Brain microvascular endothelial cell (primary cell): ENCODE data around the gene ABCG1.

Source experiments
- DNase-seq: peaks from one replicate; pipeline ENCODE4 v3.0.0-alpha.2; 2020
- H3K27ac ChIP-seq: fragments of 250-450 bp; sonication (Bioruptor Pico); 2 replicates; pipeline ENCODE4 v1.5.1; 2020; ENCODE audit warnings: mild to moderate bottlenecking, moderate library complexity
- H3K27me3 ChIP-seq: fragments of 250-450 bp; sonication (Bioruptor Pico); replicated peaks from 2 replicates; pipeline ENCODE4 v1.5.1; 2020; ENCODE audit warnings: mild to moderate bottlenecking
- H3K36me3 ChIP-seq: fragments of 250-450 bp; sonication (Bioruptor Pico); replicated peaks from 2 replicates; pipeline ENCODE4 v1.5.1; 2020; ENCODE audit warnings: mild to moderate bottlenecking
- H3K4me3 ChIP-seq: 2 replicates; pipeline ENCODE4 v1.5.1; 2011; ENCODE audit warnings: low read depth, mild to moderate bottlenecking, control low read depth, low read length, moderate library complexity
- in situ Hi-C: cut with HindIII; loops from 2 replicates; pipeline ENCODE4 v1.10.0; 2017; ENCODE audit warnings: low sequenced_read_pairs, low pct_ligation_motif_present
- TF ChIP-seq, protein P1 (sequence below): IDR thresholded peaks from 2 replicates; pipeline ENCODE4 v1.5.1; 2011; ENCODE audit warnings: low read depth, mild to moderate bottlenecking, moderate library complexity, low read length, control low read depth, inconsistent platforms; ENCODE audit errors: missing control alignments

ABCG1 gene

DNA sequence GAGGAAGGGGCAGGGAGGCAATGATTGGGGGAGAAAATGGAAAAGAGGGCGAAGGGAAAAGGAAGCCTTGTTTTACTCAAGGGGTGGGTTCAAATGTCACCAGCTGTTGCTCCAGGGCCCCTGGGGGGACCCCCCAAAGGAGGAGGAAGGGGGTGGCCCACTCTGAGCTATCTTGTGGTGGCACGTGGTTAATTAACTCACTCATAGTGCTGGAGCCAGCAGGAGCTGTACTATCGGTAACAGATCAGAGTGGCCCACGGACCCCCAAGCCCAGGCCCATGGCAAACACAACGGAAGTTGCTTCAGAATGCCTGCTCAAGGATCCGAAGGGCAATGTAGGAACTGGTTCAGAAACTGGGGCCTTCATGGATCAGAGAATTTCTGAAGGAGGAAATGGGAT is 124.6 kb downstream of the ABCG1 start:
- no peak for DNase-seq
- Histone ChIP-seq H3K27ac (no peak overlapping the region), H3K27me3 (no peaks in the 10 kb centered on the region), H3K4me3 (no peak overlapping the region), H3K36me3 (no peaks in the 10 kb centered on the region)
- in situ Hi-C loops, result no loop called here
- TF ChIP-seq, protein P1, sequence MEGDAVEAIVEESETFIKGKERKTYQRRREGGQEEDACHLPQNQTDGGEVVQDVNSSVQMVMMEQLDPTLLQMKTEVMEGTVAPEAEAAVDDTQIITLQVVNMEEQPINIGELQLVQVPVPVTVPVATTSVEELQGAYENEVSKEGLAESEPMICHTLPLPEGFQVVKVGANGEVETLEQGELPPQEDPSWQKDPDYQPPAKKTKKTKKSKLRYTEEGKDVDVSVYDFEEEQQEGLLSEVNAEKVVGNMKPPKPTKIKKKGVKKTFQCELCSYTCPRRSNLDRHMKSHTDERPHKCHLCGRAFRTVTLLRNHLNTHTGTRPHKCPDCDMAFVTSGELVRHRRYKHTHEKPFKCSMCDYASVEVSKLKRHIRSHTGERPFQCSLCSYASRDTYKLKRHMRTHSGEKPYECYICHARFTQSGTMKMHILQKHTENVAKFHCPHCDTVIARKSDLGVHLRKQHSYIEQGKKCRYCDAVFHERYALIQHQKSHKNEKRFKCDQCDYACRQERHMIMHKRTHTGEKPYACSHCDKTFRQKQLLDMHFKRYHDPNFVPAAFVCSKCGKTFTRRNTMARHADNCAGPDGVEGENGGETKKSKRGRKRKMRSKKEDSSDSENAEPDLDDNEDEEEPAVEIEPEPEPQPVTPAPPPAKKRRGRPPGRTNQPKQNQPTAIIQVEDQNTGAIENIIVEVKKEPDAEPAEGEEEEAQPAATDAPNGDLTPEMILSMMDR, result no peak

DNA sequence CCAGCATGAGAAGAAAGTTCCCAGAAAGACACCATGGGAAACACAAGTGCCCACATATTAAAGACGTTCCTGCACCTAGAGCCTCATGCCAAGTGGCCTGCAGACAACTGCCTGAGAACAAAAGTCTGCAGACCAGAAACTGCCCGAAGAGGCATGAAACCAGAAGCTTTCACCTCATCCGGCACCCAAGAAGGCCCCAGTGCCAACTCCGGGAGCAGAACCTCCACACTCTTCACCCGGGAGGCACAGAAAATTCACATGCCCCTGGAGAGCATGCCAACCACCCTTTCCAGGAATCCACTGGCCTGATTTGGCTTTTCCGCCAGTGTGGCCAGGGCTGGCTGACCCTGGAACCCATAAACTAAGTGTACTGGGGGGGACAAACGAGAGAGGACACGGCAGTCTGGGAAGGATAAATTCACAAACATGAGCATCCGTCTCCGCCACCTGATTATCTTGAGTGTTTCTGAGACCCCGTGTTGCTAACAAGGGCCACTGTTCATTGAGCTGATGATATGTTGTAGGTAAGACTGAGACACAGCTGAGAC is 125.1 kb downstream of the ABCG1 start:
- TF ChIP-seq, protein P1, result no peak
- no peak for DNase-seq
- no peaks in the 10 kb centered on the region for H3K27me3 ChIP-seq
- no peaks in the 10 kb centered on the region for H3K36me3 ChIP-seq
- in situ Hi-C loops, result no loop called here
- no peak overlapping the region for H3K4me3 ChIP-seq
- H3K27ac ChIP-seq, result no peak overlapping the region

DNA sequence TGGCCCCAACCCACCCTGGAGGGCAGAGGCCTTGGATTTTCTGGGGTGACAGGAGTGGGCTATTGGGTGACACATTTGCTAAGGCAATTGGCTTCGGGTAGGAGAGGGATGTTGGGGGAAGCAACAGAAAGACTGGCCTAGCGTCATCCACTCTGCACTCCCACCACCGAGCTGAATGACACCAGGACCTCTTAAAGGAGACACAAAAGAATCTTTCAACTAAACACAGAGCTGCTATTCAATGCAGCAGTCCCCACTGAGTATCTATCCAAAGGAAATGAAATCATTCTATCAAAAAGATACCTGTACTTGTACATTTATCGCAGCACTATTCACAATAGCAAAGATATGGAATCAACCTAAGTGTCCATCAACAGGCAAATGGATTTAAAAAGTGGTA is 125.7 kb downstream of the ABCG1 start:
- H3K4me3 ChIP-seq, result no peak overlapping the region
- DNase-seq, result no peak
- in situ Hi-C loops, result no loop called here
- TF ChIP-seq, protein P1, result no peak
- H3K27me3 ChIP-seq, result no peaks in the 10 kb centered on the region
- H3K27ac ChIP-seq, result no peak overlapping the region
- no peaks in the 10 kb centered on the region for H3K36me3 ChIP-seq

DNA sequence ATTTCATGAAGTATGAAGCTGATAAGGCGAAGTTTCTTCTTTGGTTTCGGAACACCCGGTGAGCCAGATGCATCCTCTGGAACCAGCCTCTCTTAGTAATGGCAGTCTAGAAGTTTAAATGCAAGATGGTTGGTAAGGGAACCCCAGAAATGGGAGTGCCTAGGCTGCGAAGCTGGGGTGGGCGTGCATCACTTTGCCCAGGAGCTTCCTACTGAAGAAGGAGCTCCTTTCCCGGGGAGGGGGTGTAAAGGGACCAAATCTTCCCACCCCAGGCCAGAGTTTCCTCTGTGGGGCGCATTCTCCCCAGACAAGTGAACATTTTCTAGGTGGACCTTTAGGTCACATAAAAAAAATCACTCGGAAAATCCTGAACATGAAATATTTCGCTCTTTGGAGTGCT is 127.5 kb downstream of the ABCG1 start:
- Histone ChIP-seq H3K4me3 (no peak overlapping the region), H3K27me3 (no peaks in the 10 kb centered on the region), H3K27ac (no peak overlapping the region), H3K36me3 (no peaks in the 10 kb centered on the region)
- TF ChIP-seq, protein P1, result no peak
- DNase-seq, result no peak
- in situ Hi-C loops, result no loop called here
